SH-SY5Y (cell line): ENCODE results near the gene ANKRD50.

Source experiments
- GATA2 ChIP-seq: IDR thresholded peaks from 2 replicates; pipeline ENCODE4 v1.6.1; 2011; ENCODE audit warnings: mild to moderate bottlenecking, low read depth, low read length
- GATA3 ChIP-seq: IDR thresholded peaks from 2 replicates; pipeline ENCODE4 v1.6.1; 2011; ENCODE audit warnings: low read depth, mild to moderate bottlenecking, low read length, moderate library complexity

DNA sequence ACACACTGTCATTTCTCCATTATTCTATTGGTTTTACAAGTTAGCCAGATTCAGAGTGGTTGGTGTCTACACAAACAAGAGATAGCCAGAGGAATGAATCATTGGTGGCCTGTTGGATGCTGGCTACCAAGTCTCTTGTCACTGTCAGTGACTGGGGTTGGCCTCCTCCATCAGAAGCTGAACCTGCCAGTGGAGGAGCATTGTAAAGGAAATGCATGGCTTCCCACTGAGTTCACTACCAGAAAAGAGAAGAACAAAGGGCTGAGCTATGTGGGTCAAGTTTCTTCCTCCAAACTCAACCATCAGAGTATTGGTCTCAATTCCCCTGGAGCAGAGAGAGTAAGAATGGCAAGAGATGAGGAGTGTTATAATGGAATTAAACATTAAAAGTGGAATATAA lies 26.5 kb upstream of the ANKRD50 start:
- TF ChIP-seq GATA2, result no peak
- TF ChIP-seq GATA3, result no peak
